GM18951 (cell line): Measurements from ENCODE around the gene FGF5.
"Not testable (repeated sequence)": the region's sequence is repeated elsewhere in the genome, so short reads cannot be mapped to it uniquely, and the experiment has no call there.

Source experiments
- POLR2A ChIP-seq: IDR thresholded peaks from 4 replicates; pipeline ENCODE4 v1.6.1; 2011; ENCODE audit warnings: mild to moderate bottlenecking; ENCODE audit not compliant: insufficient read length, insufficient read depth; ENCODE audit errors: extremely low read depth
- in situ Hi-C: fragments of 300-500 bp; cut with MboI; formaldehyde crosslinking; loops from one replicate; pipeline ENCODE4 v1.12.0; 2022; ENCODE audit warnings: low sequenced_read_pairs, mixed read lengths, inconsistent platforms; ENCODE audit not compliant: unreplicated experiment

Gene FGF5

DNA sequence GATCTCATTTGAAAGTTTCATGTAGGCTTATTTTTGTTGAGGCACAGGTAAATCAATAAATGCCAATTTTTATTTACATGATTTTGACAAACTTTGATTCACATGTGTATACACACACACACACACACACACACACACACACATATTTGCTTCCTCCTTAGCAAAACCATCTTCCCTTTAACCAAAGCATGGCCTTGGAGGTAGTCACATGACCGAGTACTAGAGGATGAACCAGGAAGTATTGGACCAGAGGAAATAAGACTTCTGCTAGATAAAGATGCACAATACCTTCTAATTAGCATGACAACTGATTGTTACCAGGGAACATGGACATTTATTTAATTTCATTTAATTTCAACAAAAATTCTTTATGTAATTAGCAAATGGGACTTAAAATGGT, 45.7 kb downstream of the FGF5 start:
- in situ Hi-C loops: no loop called here
- no peak for TF ChIP-seq POLR2A

DNA sequence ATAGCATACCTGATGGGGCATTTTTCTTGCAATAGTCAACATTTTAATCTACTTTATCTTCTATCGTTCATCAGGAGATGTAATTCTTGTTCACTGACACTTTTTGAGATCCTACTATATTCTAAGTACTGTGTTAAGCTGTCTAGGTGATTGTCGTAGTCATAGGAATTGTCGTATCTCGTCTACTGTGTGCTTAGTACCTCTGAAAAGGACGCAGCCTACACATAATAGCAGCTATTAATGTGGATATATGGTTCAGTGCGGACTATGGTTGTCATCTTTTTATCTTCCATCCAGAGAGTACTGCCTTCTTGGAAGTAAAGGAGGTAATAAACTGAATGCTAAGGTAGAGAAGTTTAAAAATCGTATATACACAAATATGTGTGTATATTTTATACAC, 47.2 kb downstream of the FGF5 start:
- in situ Hi-C loops: no loop called here
- TF ChIP-seq POLR2A: no peak

DNA sequence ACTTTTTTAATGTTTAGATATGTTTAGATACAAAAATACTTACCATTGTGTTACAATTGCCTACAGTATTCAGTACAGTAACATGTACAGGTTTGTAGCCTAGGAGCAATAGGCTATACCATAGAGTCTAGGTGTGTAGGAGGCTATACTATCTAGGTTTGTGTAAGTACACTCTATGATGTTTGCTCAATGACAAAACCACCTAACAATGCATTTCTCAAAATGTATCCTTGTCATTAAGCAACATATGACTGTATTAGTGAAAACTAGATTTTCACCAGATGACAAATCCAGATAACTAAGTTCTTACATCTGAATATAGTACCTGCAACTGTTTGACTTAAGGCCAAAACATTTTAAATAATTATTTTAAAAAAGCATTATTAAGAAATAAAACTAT, 49.4 kb downstream of the FGF5 start:
- in situ Hi-C loops: not testable (repeated sequence)

DNA sequence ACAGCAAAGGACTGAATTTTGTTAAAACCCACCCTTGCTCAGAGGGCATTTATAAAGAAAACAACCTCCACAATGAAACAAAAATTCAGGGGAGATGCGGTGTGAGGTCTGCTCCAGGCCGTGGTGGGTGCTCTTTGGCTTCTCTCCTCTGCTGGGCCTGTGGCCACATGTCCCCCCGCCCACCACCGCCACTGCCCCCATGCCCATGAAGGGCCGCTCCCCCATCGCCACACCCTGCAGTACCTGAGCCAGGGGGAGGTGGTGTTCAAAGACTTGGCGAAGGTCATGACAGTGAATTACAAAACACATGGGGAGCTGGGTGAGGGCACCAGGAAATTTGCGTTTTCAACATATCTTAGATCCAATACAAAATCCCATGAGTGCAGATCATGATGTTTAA, 54.9 kb downstream of the FGF5 start:
- in situ Hi-C loops: no loop called here
- TF ChIP-seq POLR2A: no peak

DNA sequence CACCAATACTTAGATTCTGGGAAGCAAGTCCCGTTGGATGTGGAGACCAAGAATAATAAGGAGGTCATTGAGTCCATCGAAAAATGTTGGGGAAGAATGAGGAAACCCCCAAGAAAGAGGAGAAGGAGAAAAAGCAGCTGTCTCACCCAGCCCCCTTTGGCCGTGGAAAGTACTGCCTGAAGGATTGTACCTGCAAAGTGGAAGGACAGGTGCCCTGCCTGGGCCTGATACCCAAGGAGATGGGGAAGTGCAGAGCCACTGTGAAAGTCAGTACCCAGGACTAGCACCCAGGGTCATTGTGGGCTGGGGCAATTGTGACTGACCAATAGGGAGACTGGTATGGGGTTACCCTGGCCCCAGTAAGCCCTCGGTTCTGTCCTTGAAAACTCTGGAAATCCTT, 55.3 kb downstream of the FGF5 start:
- in situ Hi-C loops: no loop called here
- TF ChIP-seq POLR2A: no peak

DNA sequence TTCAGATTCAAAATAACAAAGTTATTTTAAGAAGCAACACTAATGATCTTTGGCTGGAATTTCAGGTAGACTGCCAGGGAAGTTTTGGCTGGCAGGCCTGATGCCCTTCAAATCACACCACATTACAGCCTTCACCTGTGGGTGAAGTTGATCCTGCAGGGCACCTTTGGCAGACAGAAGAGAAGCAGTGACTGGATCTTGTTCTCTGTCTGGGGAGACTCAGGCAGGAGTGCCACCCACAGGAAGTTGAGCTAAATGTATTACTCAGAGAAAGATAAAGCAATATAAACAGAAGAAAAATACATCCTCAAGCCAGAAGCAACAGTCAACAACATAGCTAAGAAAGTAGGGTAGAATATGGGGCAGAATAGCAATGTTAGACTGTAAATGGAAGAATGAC, 56.3 kb downstream of the FGF5 start:
- no peak for TF ChIP-seq POLR2A
- in situ Hi-C loops: no loop called here

DNA sequence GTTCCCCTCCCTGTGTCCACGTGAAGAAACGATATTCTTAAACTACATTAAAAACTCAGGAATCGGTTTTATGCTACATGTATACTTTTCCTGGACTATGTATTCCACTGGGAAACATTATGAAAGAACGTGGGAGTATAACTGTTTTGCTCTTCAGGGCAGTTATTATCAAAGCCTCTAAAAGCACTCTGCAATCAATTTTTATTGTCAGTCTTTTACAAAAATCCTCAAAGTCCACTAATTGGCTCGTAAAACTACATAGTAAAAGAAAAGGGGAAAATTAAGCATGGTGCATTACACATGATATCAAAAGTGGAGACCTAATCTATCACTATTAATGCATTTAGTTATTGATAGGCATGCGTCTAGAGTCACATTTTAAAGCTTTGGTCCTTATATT, 57.7 kb downstream of the FGF5 start:
- in situ Hi-C loops: no loop called here
- no peak for TF ChIP-seq POLR2A

DNA sequence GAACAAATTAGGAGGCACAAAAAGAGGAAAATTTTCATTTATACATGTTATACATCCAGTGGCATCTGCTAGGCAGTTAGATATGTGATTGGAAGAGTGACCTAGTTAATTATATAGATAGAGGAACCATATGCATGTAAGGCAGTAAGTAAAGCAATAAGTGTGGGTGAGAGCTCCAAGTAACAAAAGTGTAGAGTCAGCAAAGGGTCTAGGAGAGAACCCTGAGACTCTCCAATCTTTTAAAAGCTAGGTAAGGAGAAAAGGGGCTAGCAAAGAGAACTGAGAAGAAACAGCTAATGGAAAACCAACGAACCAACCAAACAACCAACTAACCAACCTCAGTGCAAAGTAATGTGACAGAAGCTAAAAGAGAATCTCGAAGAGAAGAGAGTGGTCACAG, 65.2 kb downstream of the FGF5 start:
- in situ Hi-C loops: no loop called here
- no peak for TF ChIP-seq POLR2A

DNA sequence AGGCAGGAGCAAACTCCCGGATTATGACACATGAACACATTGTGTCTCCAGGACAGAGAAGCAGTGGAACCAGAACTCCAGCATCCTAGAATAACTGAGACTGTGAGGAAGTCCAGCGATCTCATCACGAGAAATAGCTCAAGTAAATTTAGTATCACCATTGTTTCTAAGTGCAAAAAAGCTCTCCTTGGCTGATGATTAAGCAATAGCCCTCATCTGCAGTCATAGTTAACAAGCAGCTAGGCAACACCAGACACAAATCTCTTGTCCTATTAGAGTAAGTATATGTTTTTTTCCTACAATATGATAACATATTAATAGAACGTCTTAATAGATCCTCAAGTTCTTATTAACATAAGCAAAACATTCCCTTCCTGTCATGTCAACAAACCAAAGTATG, 66.7 kb downstream of the FGF5 start:
- in situ Hi-C loops: no loop called here
- TF ChIP-seq POLR2A: no peak

DNA sequence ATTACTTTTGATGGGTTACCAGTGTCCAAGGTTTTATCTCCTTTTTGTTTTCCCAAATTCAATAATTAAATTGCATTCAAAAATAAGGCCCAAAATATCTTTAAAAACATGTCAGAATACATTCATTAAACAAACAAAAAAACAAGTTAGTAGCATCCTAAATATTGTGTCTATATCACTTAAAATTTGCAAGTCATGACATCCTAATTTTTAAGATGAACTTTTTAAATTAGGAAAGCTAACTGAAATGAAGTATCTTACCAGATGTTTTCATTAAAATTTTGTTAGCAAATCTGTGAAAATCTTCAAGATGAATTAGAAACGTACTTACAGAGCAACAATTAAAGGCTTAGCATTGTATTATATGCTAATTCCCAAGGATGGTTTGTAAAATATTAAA, 68.1 kb downstream of the FGF5 start:
- in situ Hi-C loops: no loop called here
- TF ChIP-seq POLR2A: no peak

DNA sequence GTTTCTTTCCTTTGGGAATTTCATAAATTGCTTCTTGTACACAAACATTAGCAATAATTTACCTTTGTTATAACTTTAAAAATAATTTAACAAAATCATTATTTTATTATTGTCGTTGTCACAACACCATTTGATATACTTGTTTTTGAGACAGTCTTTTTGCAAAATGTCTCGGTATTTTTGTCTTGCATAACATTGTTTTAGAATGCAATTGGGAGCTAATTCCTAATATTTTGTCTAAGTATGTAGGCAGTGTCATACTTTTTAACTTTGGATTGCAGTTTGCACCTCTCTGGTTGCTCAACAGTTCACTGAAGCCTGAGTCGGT, 68.7 kb downstream of the FGF5 start:
- in situ Hi-C loops: no loop called here
- TF ChIP-seq POLR2A: no peak

DNA sequence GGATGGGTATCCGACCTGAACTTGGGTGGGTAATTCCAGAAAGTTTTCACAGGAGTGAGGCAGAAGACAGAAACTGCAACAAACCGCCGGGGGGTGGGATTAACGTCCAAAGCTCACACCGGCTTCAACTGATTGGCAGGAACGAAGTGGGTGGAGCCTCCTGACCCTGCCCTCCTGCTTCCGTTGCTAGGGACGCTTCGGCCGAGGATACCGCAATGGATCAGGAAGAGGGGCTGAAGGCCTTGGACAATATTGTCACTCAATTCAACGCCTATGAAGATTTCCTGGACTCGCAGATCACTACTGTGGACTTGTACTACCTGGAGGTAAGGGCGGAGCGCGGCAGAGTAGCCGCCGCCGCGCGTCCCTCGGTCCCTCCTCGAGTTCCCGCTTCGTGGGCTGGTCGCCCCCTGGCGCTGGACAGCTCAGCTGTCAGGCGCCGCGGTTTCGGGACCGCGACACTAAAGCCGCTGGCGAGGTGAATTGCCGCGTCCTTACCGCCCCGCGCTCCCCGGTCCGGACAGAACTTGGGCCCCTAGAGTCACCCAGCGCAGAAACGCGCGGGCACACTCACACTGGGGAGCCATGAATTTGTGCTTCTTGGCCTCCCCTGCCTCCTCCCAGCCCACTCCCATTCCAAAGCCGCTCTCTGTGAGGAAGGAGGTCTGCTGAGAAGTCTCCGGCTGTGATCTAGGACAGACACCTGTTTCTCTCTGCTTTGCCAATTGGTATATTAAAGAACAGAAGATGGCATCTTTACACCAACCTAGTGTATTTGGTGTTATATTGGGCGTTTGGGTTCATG, 69.3 kb downstream of the FGF5 start, which contains the start of gene CFAP299:
Gene CFAP299 (plus strand): TSS at position 177 of the 805 bp plus-strand sequence.
- in situ Hi-C loops: no loop called here
- TF ChIP-seq POLR2A: no peak

DNA sequence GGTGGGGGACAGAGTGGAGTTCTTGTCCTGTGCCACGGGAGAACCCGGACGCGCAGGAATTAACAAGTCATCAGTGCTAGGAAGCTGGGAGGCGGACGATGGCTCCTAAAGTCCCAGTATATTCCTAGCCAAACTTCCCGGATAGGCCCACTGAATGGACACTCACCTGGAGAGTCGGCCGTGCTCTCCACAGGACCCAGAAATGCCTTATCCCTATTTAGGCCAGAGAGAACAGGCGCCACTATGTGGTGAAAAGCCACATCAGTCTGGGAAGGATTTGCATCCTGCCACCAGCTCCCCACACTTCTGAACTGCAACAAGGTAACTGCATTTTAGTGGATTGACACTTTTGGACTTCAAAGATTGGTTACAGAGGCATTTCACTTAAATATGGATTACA, 70.1 kb downstream of the FGF5 start:
- in situ Hi-C loops: no loop called here
- no peak for TF ChIP-seq POLR2A

DNA sequence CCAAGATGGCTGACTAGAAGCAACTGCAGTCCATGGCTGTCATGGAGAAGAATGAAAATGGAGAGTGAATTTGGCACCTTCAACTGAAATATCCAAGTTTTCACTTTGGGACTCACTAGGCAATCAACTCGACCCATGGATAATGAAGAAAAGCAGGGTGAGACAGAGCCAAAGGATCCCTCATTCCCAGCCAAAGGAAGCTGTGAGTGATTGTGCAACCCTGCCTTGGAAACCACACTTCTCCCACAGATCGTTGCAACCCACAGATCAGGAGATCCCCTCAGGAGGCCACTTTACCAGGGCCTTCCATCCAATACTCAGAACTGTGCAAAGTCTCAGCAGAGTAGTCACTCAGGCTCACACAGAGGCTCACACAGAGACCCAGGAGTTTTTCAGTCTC, 73.6 kb downstream of the FGF5 start:
- no peak for TF ChIP-seq POLR2A
- in situ Hi-C loops: no loop called here
